HEK293 (cell line): Measurements from ENCODE around the gene SCFD2.

Experiments
- BCL11A ChIP-seq: fragments of 450-650 bp; formaldehyde crosslinking; IDR thresholded peaks from 2 replicates; pipeline ENCODE4 v1.5.1; 2016; ENCODE audit warnings: low read depth, missing biosample characterization, missing genetic modification characterization
- KLF16 ChIP-seq: fragments of 450-650 bp; formaldehyde crosslinking; IDR thresholded peaks from 2 replicates; pipeline ENCODE4 v1.5.1; 2017; ENCODE audit warnings: missing biosample characterization, missing genetic modification characterization
- YY2 ChIP-seq: fragments of 450-650 bp; formaldehyde crosslinking; IDR thresholded peaks from 2 replicates; pipeline ENCODE4 v1.5.1; 2016; ENCODE audit warnings: missing biosample characterization, missing genetic modification characterization
- ZNF223 ChIP-seq: fragments of 450-650 bp; formaldehyde crosslinking; IDR thresholded peaks from 2 replicates; pipeline ENCODE4 v1.5.1; 2016; ENCODE audit warnings: missing biosample characterization, missing genetic modification characterization
- ZNF280C ChIP-seq: fragments of 450-650 bp; formaldehyde crosslinking; IDR thresholded peaks from 2 replicates; pipeline ENCODE4 v1.5.1; 2016; ENCODE audit warnings: missing biosample characterization, missing genetic modification characterization
- ZNF423 ChIP-seq: fragments of 450-650 bp; formaldehyde crosslinking; IDR thresholded peaks from 2 replicates; pipeline ENCODE4 v1.5.1; 2016; ENCODE audit warnings: missing biosample characterization, missing genetic modification characterization
- ZNF48 ChIP-seq: fragments of 450-650 bp; formaldehyde crosslinking; IDR thresholded peaks from 2 replicates; pipeline ENCODE4 v1.5.1; 2016; ENCODE audit warnings: missing biosample characterization, missing genetic modification characterization
- ZNF514 ChIP-seq: fragments of 450-650 bp; formaldehyde crosslinking; IDR thresholded peaks from 2 replicates; pipeline ENCODE4 v1.5.1; 2016; ENCODE audit warnings: missing biosample characterization, missing genetic modification characterization
- ZNF530 ChIP-seq: fragments of 450-650 bp; formaldehyde crosslinking; IDR thresholded peaks from 2 replicates; pipeline ENCODE4 v1.5.1; 2016; ENCODE audit warnings: low read depth, missing biosample characterization, missing genetic modification characterization
- ZNF561 ChIP-seq: fragments of 450-650 bp; IDR thresholded peaks from 2 replicates; pipeline ENCODE4 v1.5.1; 2018; ENCODE audit warnings: missing biosample characterization, missing genetic modification characterization, borderline replicate concordance
- ZNF707 ChIP-seq: fragments of 450-650 bp; formaldehyde crosslinking; IDR thresholded peaks from 2 replicates; pipeline ENCODE4 v1.5.1; 2016; ENCODE audit warnings: missing biosample characterization, missing genetic modification characterization
- TF ChIP-seq, protein P1 (sequence below): fragments of 450-650 bp; formaldehyde crosslinking; IDR thresholded peaks from 2 replicates; pipeline ENCODE4 v1.5.1; 2016; ENCODE audit warnings: missing biosample characterization, missing genetic modification characterization

DNA sequence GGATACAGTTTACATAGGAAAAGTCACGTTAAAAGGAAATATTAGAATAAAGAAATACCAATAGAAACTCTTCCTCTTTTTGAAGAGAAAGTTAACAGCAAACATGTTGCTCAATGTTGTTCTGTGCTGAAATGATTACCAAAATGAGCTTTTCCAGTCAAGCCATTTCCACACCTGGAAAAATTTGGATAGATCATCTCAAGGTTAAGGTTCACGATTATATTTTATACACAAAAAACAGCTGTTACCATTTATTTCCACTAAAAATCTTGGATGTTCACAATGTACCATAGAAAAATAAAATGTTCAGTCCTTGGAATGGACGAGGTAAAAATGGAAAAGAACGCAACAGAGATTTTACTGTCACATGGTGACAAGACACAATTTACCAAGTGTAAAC lies 218.7 kb downstream of the SCFD2 start:
- TF ChIP-seq ZNF280C (tag by site-specific recombination) (no peak), KLF16 (tag by site-specific recombination) (no peak), ZNF514 (tag by site-specific recombination) (no peak), ZNF707 (tag by site-specific recombination) (no peak), BCL11A (no peak), ZNF423 (tag by site-specific recombination) (no peak), ZNF530 (no peak), ZNF223 (no peak), ZNF48 (tag by site-specific recombination) (no peak), YY2 (tag by site-specific recombination) (no peak), ZNF561 (no peak)
- TF ChIP-seq, protein P1, sequence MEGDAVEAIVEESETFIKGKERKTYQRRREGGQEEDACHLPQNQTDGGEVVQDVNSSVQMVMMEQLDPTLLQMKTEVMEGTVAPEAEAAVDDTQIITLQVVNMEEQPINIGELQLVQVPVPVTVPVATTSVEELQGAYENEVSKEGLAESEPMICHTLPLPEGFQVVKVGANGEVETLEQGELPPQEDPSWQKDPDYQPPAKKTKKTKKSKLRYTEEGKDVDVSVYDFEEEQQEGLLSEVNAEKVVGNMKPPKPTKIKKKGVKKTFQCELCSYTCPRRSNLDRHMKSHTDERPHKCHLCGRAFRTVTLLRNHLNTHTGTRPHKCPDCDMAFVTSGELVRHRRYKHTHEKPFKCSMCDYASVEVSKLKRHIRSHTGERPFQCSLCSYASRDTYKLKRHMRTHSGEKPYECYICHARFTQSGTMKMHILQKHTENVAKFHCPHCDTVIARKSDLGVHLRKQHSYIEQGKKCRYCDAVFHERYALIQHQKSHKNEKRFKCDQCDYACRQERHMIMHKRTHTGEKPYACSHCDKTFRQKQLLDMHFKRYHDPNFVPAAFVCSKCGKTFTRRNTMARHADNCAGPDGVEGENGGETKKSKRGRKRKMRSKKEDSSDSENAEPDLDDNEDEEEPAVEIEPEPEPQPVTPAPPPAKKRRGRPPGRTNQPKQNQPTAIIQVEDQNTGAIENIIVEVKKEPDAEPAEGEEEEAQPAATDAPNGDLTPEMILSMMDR (tag by site-specific recombination), result no peak
